A172 (cell line): Measurements from ENCODE around the gene SNX11. TPM values are rescaled to one million over a fixed set of nuclear protein-coding genes. Genes with fewer than 3 reads are reported as not detected.

Source experiments
- DNase-seq: peaks from one replicate; pipeline ENCODE4 v3.0.0-alpha.2; 2015; ENCODE audit warnings: low spot score
- total RNA-seq: library from RNA; depleted of rRNA; stranded (reverse); fragments of >200 nt; shearing (Covaris generic); gene quantifications from 2 replicates; pipeline ENCODE4 v1.2.3, GENCODE V29; 2014; rRNA removed

The SNX11 gene
- total RNA-seq, 1 experiment from 2014 or later = 24.8 TPM

GRCh38 chr17:48161127-48161905 lies 53.8 kb downstream of the SNX11 start:
- DNase-seq = no peak

DNA sequence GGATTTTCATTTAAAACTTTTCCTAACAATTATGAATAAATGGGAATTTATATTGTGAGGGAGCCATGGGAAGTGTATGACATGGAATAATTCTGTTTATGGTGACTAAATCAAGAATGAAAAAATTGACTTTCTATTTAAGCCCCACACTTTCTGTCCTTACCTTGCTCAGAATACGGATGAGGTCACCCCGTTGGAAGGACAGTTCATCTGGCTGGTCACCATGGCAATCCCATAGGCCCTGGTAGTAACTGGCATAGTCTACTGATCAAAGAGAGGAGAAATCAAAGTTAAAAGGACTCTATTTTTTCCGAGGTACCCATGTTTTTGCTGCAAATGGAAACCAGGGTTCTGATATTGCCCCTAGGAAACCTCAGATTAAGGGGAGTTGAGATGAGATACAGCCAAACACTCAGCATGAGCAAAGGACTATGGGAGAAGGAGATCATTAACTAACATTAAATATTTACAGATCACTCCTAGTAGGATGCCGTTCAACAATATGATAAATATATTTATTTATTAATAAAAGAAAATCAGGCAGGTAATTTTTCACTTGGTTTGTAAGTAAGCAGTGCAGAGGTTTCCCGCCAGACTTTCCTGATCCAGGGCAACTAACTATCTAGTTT lies 54.9 kb downstream of the SNX11 start:
- DNase-seq = no peak

DNA sequence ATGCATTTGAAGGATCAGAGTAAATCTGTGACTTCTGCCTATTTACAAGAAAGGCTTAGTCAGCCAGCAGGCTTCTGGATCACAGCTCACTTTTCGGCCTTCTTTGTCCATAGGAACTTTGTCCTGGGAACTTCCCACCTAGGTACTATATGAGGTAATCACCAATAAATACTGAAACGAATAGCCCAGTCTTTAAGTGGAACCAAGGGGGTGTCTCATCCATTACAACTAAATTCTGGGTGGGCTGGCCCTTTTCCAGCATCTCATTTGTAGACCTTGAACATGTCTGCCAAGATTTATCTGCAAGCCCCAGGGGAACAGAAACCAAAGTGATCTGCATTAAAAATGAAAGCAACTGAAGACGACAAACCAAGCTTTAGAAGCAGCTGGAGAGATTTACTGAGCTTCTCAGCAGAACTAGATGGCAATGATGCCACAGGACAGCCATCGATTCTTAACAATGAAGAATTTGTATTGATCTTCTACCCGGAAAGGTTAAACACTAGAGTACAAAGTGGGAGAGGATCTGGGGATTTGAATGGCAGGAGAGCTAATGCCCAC lies 55.5 kb downstream of the SNX11 start:
- no peak for DNase-seq

GRCh38 chr17:48163809-48164208 lies 56.2 kb downstream of the SNX11 start:
- no peak for DNase-seq

- DNase-seq = no peak
Observed at GRCh38 chr17:48169926-48170325, 62.4 kb downstream of the SNX11 start.

Other genes with a start within 250 kb of the SNX11 start
- gene SP2, start 211.5 kb upstream of the SNX11 start, total RNA-seq = 1.2 and 2.5 TPM in 2 replicates
- gene PNPO, start 166.2 kb upstream of the SNX11 start, total RNA-seq = 59.4 and 61.9 TPM in 2 replicates
- gene PRR15L, start 149.9 kb upstream of the SNX11 start, total RNA-seq = not detected in 2 replicates
- gene CDK5RAP3, start 136.7 kb upstream of the SNX11 start, total RNA-seq = 87.2 and 96.9 TPM in 2 replicates
- 24.1 and 40.0 TPM in 2 replicates for gene COPZ2, start 70.0 kb upstream of the SNX11 start, total RNA-seq
- 73.6 and 140 TPM in 2 replicates for gene NFE2L1, start 59.4 kb upstream of the SNX11 start, total RNA-seq
- gene CBX1, start 6.3 kb upstream of the SNX11 start, total RNA-seq = 164 and 188 TPM in 2 replicates